GM12878 (cell line): ENCODE data around the gene GALK1. TPM values are rescaled to one million over a fixed set of nuclear protein-coding genes. Genes with fewer than 3 reads are reported as not detected.

Experiments
- ATAC-seq: fragments of 200-7000 bp; cut with Tn5 transposase; 3 replicates; pipeline ENCODE4 v1.9.1; 2020; ENCODE audit warnings: mild to moderate bottlenecking, moderate library complexity
- BruUV-seq: library from RNA; stranded (reverse); fragments of 400-500 nt; replicated peaks from 2 replicates; lab custom pipeline; 2021; lab: Mats Ljungman, UMichigan
- CTCF ChIA-PET: fragments of 300-600 bp; sonication (Branson Sonifier 250); formaldehyde crosslinking; extraction: SDS; loops from one replicate; lab custom pipeline; 2021; ENCODE audit warnings: inconsistent platforms; lab: Yijun Ruan, JAX
- POLR2A ChIA-PET: fragments of 350-600 bp; formaldehyde crosslinking; extraction: SDS; loops from one replicate; lab custom pipeline; 2021; ENCODE audit warnings: inconsistent platforms; lab: Charles Lee
- RAD21 ChIA-PET: fragments of 300-600 bp; sonication (Branson Sonifier 250); formaldehyde crosslinking; loops from one replicate; lab custom pipeline; 2023; ENCODE audit warnings: antibody characterized with exemption; ENCODE audit not compliant: unreplicated experiment; lab: Charles Lee
- SMC1A ChIA-PET: fragments of 300-600 bp; sonication (Branson Sonifier 250); formaldehyde crosslinking; loops from one replicate; lab custom pipeline; 2023; ENCODE audit not compliant: unreplicated experiment, uncharacterized antibody; lab: Charles Lee
- DNase-seq: peaks from one replicate; pipeline ENCODE4 v3.0.0-alpha.2; 2011; ENCODE audit warnings: low read depth, low spot score
- FAIRE-seq: peaks from 3 replicates; lab custom pipeline; 2011; peaks lifted over from hg19 to GRCh38; lab: Jason Lieb, UNC
- H2AFZ ChIP-seq: 2 replicates; pipeline ENCODE4 v1.6.0; 2011; ENCODE audit warnings: low read depth, low read length, control low read depth; ENCODE audit not compliant: control insufficient read depth
- H3K27ac ChIP-seq: 2 replicates; pipeline ENCODE4 v1.5.1; 2011; ENCODE audit warnings: control low read depth; ENCODE audit not compliant: control insufficient read depth, insufficient read depth
- H3K27me3 ChIP-seq, 2 experiments: replicated peaks in 1 of 2; 2 replicates each; pipeline versions ENCODE4 v1.6.0 to v1.6.1; 2011; ENCODE audit warnings: low read length in 1 of 2; ENCODE audit not compliant: control insufficient read depth in 2 of 2, insufficient read depth in 2 of 2
- H3K36me3 ChIP-seq, 2 experiments: 2 replicates each; pipeline ENCODE4 v1.5.1; 2011; ENCODE audit warnings: low read length in 1 of 2; ENCODE audit not compliant: control insufficient read depth in 2 of 2, insufficient read depth in 2 of 2
- H3K4me1 ChIP-seq: 2 replicates; pipeline ENCODE4 v1.6.1; 2011; ENCODE audit warnings: mild to moderate bottlenecking, low read length, moderate library complexity, mixed read lengths; ENCODE audit not compliant: control insufficient read depth, insufficient read depth
- H3K4me2 ChIP-seq: 2 replicates; pipeline ENCODE4 v1.6.0; 2011; ENCODE audit warnings: control low read depth; ENCODE audit not compliant: control insufficient read depth, insufficient read depth
- H3K4me3 ChIP-seq: fragments of 200-600 bp; sonication (generic); 2 replicates; pipeline ENCODE4 v1.5.1; 2016
- H3K79me2 ChIP-seq: 2 replicates; pipeline ENCODE4 v1.6.0; 2011; ENCODE audit warnings: low read length; ENCODE audit not compliant: control insufficient read depth, insufficient read depth
- H3K9ac ChIP-seq: 2 replicates; pipeline ENCODE4 v1.8.0; 2011; ENCODE audit warnings: low read length, control low read depth, mixed read lengths; ENCODE audit not compliant: control insufficient read depth, insufficient read depth
- H3K9me3 ChIP-seq: replicated peaks from 3 replicates; pipeline ENCODE4 v1.5.1; 2011; ENCODE audit warnings: mild to moderate bottlenecking, low read length; ENCODE audit not compliant: control insufficient read depth, insufficient read depth
- H4K20me1 ChIP-seq: 2 replicates; pipeline ENCODE4 v1.6.0; 2011; ENCODE audit not compliant: control insufficient read depth, insufficient read depth
- BCLAF1 ChIP-seq: fragments of 450-650 bp; IDR thresholded peaks from 2 replicates; pipeline ENCODE4 v1.6.1; 2017; ENCODE audit warnings: antibody characterized with exemption, mild to moderate bottlenecking, moderate library complexity
- E2F4 ChIP-seq: IDR thresholded peaks from 2 replicates; pipeline ENCODE4 v1.6.1; 2012; ENCODE audit warnings: low read depth, low read length, improper control_type of control experiment
- MTA3 ChIP-seq: IDR thresholded peaks from 2 replicates; pipeline ENCODE4 v1.6.1; 2012; ENCODE audit warnings: low read length, inconsistent platforms, borderline replicate concordance
- POU2F2 ChIP-seq: IDR thresholded peaks from 3 replicates; pipeline ENCODE4 v1.6.1; 2011; ENCODE audit warnings: low read depth, mild to moderate bottlenecking, low read length, borderline replicate concordance
- RAD51 ChIP-seq: fragments of 450-650 bp; IDR thresholded peaks from 2 replicates; pipeline ENCODE4 v1.6.1; 2016; ENCODE audit warnings: moderate library complexity, mild to moderate bottlenecking, inconsistent platforms
- RCOR1 ChIP-seq: conservative IDR thresholded peaks from 2 replicates; pipeline ENCODE4 v1.6.1; 2012; ENCODE audit warnings: low read depth, low read length, improper control_type of control experiment
- TCF12 ChIP-seq: IDR thresholded peaks from 2 replicates; pipeline ENCODE4 v1.6.1; 2011; ENCODE audit warnings: low read depth, mild to moderate bottlenecking, low read length
- YBX1 ChIP-seq: fragments of 450-650 bp; IDR thresholded peaks from 2 replicates; pipeline ENCODE4 v1.6.1; 2016; ENCODE audit warnings: antibody characterized with exemption
- ZBTB11 ChIP-seq: fragments of 450-650 bp; formaldehyde crosslinking; IDR thresholded peaks from 2 replicates; pipeline ENCODE4 v1.5.0; 2022; ENCODE audit warnings: mild to moderate bottlenecking, missing genetic modification characterization
- ZBTB40 ChIP-seq: fragments of 450-650 bp; IDR thresholded peaks from 2 replicates; pipeline ENCODE4 v1.6.1; 2016; ENCODE audit warnings: mild to moderate bottlenecking, moderate library complexity, borderline replicate concordance
- WGBS: methylation state at CpG from one replicate; pipeline ENCODE4 v1.1.6; 2016; ENCODE audit warnings: low lambda C conversion rate; ENCODE audit not compliant: insufficient replicate concordance, insufficient coverage; ENCODE audit errors: missing lambda C conversion rate; 5-methylcytosine and 5-hydroxymethylcytosine counted together
- in situ Hi-C: fragments of 300-500 bp; cut with MboI; formaldehyde crosslinking; loops from 9 replicates; pipeline ENCODE4 v1.14.3; 2018; ENCODE audit warnings: mixed read lengths
- intact Hi-C: fragments of 100-400 bp; cut with micrococcal nuclease; formaldehyde crosslinking; loops from one replicate; pipeline ENCODE4 v1.14.2; 2022; ENCODE audit not compliant: unreplicated experiment
- polyA plus RNA-seq, 11 experiments: library from polyadenylated mRNA; depleted of rRNA in 4 of 11; unstranded in 6 of 11; stranded (reverse) in 5 of 11; fragments of >200 nt; fragmentation: Nextera tagmentation in 4 of 11; fragmentation: Illumina TruSeq in 1 of 11; extraction: Ambion mirVana in 4 of 11; extraction: Trizol in 1 of 11; gene quantifications; 1 replicate in 1 of 11; 2 replicates in 10 of 11; pipeline versions ENCODE4 v1.2.1 to v1.2.3, GENCODE V29; 2011 to 2016; ENCODE audit warnings: inconsistent platforms in 2 of 11, missing spikeins in 2 of 11, low read depth in 1 of 11
- total RNA-seq, 4 experiments: library from RNA; depleted of rRNA in 3 of 4; stranded (reverse); fragments of >200 nt in 3 of 4; fragmentation: Illumina TruSeq in 1 of 4; extraction: Trizol in 1 of 4; gene quantifications; 2 replicates each; pipeline versions ENCODE4 v1.2.1 to v1.2.3, GENCODE V29; 2013 to 2021

The GALK1 gene
- total and polyA plus RNA-seq, 10 of the 15 experiments (the other 5 are each of a cell fraction or from before 2014, with no cell fraction given) = 0.21 to 43.8 (median 21.4) TPM

GRCh38 chr17:75750661-75751423, 14.2 kb downstream of the GALK1 start:
- in situ Hi-C loops (no loop called here), intact Hi-C loops (loop anchor here (1.0 to 5.0 kb wide), 2 partner anchors 118 to 324 kb away; partner anchors contain the start of gene SMIM5)
- FAIRE-seq (no peak), DNase-seq (no peak), ATAC-seq (no peak)
- Histone ChIP-seq H3K36me3 (no peaks in the 10 kb centered on the region), H3K79me2 (no peaks in the 10 kb centered on the region), H3K4me3 (no peak overlapping the region), H3K27ac (no peak overlapping the region), H3K4me1 (peaks cover 10% of the 10 kb centered on the region), H3K27me3 (no peaks in the 10 kb centered on the region), H3K4me2 (no peak overlapping the region), H3K9ac (no peak overlapping the region), H4K20me1 (no peaks in the 10 kb centered on the region; the same call in 1 of the 2 replicates), H2AFZ (no peak overlapping the region), H3K9me3 (no peaks in the 10 kb centered on the region)
- ChIA-PET POLR2A (interaction anchor here (0.6 to 1.4 kb wide), 4 partner anchors 10 to 371 kb away, joined by 3 to 4 read pairs (median 3); a partner anchor contains a TSS), CTCF (interaction anchor here (0.6 to 10.6 kb wide), 20 partner anchors 9 to 295 kb away, joined by 3 to 336 read pairs (median 10); partner anchors contain the start of genes GALK1, SMIM5 and TMEM94), RAD21 (interaction anchor here (1.0 to 7.1 kb wide), 5 partner anchors 77 to 151 kb away, joined by 3 to 148 read pairs (median 51); partner anchors contain the start of gene SMIM5), SMC1A (interaction anchor here (0.9 to 2.8 kb wide), 4 partner anchors 14 to 117 kb away, joined by 3 to 26 read pairs (median 4); partner anchors contain the start of genes GALK1 and SMIM5)
- no TSS peak for BruUV-seq
- TF ChIP-seq YBX1 (no peak), BCLAF1 (no peak), RCOR1 (no peak), ZBTB11 (CRISPR knock-in tag) (no peak), TCF12 (no peak), POU2F2 (no peak), ZBTB40 (no peak), RAD51 (no peak), MTA3 (no peak), E2F4 (no peak)
- WGBS = 59% methylated on average over 23 of the region's 23 CpGs
